DMS53 treated with DMSO at 0.1 percent for 48 hours (cell line): ENCODE data around the gene MACO1.

Experiments used
- DNase-seq: peaks from one replicate; lab custom pipeline; 2025; ENCODE audit not compliant: unreplicated experiment; lab: John Stamatoyannopoulos, UW

Gene MACO1

DNA sequence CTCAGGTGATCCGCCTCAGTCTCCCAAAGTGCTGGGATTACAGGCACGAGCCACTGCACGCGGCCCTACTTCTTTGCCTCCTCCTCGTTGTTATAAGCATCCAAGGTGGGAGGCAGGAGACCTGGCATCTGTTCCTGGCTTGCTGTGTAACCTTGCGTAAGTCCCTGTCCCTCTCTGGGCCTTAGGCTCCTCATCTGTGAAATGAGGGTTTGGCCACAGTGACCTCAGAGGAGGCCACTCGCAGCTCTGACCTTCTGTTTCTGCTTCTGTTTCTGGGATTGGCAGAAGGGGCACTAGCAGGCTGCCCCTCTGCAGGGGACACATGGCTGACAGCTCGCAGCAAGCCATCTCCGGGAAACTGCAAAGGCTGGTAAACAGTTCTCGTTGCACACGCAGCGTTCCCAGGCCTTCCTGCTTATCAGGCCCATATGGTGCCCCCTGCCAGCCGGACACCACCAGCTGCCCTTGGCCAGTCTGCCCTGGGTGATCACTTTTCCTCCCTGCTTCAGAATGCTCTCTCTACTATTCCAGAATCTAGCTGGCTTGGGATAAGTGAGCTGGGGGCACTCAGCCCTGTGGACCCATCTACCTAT lies 110.1 kb downstream of the MACO1 start:
- no peak for DNase-seq

DNA sequence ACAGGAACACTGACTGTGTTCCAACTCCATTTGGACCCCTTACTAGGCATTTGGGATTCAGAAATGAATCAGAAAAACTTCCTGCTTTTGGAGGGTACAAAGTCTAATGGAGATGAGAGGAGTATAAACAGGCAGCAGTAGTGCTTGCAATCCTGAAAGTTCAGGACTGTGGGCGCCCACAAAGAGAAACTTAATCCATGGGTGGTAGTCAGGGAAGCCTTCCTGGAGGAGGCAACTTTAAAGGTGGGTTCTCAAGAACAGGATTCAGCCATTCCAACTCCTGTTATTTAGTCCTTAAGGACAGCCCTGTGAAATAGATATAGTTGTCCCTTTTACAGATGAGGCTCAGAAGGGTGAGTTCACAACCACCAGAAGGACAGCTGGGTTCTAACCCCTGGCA lies 110.7 kb downstream of the MACO1 start:
- no peak for DNase-seq

DNA sequence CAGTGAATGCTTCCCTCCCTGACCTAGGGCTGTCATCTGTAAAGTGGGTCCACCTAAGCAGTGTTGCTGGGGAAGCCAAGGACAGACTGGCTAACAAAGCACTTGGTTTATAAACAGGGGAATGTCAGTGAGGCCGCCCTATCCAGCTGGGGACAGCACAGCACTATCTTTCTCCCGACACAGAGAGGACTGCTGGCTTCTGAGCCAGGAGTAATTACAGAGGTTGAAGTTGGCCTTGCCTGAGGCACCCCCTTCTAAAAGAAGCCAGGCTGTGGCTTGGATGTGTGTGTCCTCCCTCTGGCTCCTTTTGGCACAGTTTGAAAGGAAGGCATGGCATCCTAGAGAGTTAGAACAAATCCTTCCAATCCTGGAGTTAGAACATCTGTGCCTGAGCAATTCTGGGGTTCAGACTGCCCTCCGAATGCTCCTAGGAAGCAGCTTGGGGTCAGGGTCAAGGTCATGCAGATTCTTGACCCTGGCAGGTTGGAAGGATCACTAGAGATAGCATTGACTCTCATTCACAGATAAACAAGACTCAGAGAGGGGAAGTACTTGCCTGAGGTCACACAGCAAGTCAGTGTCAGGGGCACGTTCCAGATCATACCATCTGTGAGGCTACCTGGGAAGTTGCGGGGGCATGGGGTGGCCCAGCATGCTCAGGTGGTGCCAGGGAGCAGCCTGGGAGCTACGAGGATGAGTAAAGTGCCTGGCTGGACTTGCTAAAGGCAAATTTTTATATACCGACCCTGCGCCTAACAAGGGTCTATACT lies 111.4 kb downstream of the MACO1 start:
- no peak for DNase-seq

DNA sequence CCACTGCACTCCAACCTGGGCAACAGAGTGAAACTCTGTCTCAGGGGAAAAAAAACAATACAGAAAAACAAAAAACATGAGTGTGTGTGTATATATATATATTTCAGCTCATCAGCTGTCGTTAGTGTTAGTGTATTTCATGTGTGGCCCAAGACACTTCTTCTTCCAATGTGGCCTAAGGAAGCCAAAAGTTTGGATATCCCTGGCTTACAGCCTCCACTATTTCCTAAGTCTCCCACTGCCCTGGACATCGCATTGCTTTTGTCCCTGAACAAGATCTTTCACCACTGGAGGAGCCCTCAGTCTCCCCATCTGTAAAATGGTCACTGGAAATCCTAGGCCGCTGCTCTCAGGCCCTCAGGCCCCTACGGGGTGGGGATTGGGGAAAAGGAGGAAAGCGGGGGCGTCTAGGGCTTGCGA lies 112.3 kb downstream of the MACO1 start:
- no peak for DNase-seq

DNA sequence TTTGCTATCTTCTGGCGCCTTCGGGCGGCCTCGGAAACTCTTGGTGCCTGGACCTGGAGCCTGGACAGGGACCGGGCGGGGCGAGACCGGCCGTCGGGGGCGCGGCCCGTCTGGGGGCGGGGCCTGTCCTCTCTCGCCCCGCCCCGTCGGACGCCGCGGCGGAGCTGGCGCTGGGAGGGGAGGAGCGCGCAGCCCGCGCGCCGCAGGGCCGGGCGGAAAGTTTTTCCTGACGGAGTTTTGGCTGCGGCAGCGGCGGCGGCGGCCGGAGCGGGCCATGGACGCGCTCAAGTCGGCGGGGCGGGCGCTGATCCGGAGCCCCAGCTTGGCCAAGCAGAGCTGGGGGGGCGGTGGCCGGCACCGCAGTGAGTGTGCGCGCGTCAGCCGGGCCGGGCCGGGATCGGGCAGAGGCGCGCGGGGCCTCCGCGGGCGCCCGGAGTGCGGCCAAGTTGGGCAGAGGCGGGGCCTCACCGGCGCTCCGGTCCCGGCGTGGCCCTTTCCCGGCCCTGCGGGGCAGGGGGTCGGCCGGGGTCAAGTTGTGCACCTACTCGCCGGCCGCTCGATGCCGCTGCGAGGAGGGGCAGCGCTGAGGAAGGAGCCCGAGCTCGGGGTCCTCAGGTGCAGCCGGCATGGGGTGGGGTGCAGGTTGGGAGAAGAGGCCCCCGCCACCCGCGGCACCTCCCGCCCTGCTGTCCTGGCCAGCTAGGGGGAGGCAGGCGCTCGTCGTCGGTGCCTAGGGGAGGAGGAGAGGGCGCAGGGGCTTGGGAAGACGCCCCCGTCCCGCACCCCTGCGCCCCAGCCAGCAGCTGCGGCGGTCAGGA lies 112.9 kb downstream of the MACO1 start, which contains the start of gene LDLRAP1:
Gene LDLRAP1 (plus strand): TSS at position 182 of the 818 bp plus-strand sequence. CDS start 93 bp downstream, at position 275.
- DNase-seq = peak; percentile 28

DNA sequence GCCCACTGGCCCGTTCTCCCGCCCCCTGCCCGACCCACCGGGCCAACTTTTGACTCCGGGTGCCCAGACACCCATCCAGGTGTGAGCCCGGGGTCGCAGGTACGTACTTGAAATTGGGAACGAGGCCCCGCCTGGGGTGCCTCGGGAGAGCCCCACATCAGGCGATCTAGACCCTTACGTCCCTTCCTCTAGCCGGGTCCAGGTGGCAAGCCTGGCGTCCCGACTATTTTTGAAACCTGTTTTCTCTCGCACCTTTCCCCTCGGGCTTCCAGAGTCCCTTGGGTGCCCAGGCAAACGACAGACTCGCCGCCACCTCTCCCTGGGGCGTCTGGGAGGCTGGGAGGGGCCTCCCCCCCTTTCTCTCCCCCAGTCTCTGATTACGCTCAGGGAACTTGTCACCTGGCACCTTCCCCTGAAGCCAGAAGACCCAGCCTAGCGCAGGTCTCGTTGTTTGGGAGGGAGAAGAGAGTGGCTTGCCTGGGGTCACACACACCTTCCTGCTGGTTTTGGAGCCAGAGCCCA lies 113.6 kb downstream of the MACO1 start:
- no peak for DNase-seq

DNA sequence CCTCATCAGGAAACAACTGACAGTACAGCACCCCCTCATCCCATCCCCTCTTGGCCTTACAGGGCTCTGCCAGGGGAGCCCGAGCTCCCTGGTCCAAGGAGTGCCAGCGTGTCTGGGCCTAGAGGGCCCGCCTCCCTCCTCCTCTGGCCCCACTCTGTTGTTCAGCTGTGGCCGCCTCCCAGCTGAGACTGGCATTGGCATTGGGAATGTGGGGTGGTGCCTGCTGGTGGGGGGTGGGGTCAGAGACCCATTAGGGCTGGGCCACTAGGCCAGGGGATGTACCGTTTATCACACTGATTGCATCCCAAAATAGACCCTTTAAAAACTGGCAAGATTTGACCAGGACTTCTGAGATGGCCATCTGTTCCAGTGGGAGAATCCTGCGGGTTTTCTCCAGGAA lies 114.1 kb downstream of the MACO1 start:
- no peak for DNase-seq

DNA sequence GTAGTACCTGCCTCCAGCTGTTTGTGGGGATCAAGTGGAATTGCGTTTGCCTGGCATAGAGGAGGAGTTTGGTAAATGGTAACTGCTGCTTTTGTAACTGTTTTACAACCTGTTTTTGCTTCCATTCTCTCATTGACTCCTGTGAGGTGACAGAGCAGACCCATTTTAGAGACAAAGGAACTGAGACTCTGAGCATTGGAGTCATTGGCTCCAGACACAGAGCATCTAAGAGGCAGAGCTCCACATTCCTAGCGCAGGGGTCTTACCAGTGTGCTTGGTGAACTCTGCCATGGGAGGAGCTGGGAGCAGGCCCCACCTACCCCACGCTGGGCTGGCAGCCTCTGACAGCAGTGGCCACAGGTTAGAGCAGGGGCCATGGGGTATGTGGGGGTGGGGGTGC lies 115.1 kb downstream of the MACO1 start:
- DNase-seq = no peak

DNA sequence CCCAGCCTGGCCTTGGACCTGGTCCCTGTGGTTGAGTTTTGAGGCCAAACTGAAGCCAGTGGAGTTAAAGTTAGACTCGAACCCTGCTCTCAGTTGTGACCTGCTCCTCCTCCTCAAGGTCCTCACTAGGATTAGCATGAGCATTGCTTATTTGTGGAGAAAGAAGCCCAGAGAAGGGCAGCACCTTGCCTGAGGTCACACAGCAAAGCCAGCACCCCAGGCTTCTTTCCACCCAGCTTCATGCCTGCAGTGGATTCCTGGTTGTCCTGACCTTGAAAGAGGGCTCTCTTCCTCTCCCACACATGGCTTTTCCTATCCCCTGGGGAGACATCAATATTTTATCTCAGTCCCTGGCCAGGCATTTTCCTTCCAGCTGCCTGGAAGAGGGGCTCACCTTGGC lies 115.5 kb downstream of the MACO1 start:
- no peak for DNase-seq

DNA sequence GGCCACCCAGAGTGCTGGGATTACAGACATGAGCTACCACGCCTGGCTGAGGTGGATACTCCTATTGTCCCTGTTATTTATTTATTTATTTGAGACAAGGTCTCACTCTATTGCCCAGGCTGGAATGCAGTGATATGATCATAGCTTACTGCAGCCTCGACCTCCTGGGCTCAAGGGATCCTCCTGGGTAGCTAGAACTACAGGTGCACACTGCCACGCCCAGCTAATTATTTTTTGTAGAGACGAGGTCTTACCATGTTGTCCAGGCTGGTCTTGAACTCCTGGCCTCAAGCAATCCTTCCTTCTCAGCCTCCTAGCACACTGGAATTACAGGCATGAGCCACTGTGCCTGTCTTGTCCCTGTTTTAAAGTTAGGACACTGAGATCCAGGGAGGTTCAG lies 117.9 kb downstream of the MACO1 start:
- no peak for DNase-seq

DNA sequence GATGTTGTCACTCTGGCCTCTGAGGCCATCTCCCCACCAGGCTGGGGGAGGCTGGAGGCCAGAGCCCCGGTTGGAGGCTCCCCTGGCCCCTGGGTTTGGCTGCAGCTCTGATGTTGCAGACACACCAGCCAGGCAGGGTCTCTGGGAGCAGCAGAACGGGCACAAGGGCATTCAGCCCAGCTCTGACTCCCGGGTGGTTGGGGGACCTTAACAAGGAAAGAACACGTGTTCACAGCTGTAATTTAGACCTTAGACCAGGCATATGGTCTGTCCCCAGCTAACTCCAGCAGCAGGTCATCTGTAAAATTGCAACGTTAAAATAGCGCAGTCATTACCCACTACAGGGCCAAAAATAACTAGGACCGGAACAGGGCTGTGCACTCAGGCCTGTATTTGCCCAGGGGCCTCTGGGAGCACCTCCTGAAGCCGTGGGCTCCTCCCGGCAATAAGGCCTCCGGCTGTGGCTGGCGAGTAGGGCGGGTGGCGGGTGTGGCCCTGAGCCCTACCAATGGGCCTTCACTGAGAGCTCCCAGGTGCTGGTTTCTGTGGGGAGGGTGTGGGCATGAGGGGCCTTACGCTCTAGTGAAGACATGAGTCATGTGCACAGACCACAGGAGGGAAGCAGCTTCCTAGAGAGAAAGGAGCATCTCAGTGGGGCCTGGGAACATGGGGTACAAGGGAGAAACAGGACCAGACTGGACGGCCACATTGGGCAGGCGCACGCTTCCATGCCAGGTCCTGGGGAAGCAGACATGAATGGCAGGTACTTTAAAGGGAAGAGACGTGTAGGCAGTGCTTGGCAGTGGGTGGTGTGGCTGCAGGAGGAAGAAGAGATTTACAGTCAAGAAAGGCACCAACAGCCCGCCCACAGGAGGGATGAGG lies 118.8 kb downstream of the MACO1 start:
- no peak for DNase-seq
